Endothelial cell (in vitro differentiated cells): Measurements from ENCODE around the gene PSMB7. TPM values are rescaled to one million over a fixed set of nuclear protein-coding genes. Genes with fewer than 3 reads are reported as not detected.

Experiments
- DNase-seq: peaks from one replicate; pipeline ENCODE4 v3.0.0; 2021; ENCODE audit warnings: low spot score
- H3K27ac Mint-ChIP-seq: one replicate; pipeline ENCODE4 v1.8.0; 2021; ENCODE audit warnings: mixed read lengths, inconsistent platforms; ENCODE audit not compliant: unreplicated experiment
- H3K27me3 Mint-ChIP-seq: one replicate; pipeline ENCODE4 v1.8.0; 2021; ENCODE audit warnings: mild to moderate bottlenecking, moderate library complexity, mixed read lengths, inconsistent platforms; ENCODE audit not compliant: unreplicated experiment
- H3K36me3 Mint-ChIP-seq: one replicate; pipeline ENCODE4 v1.8.0; 2021; ENCODE audit warnings: mild to moderate bottlenecking, low read depth, mixed read lengths, inconsistent platforms; ENCODE audit not compliant: unreplicated experiment
- H3K4me1 Mint-ChIP-seq: one replicate; pipeline ENCODE4 v1.8.0; 2021; ENCODE audit warnings: mild to moderate bottlenecking, mixed read lengths, inconsistent platforms; ENCODE audit not compliant: unreplicated experiment
- H3K4me3 Mint-ChIP-seq: one replicate; pipeline ENCODE4 v1.8.0; 2021; ENCODE audit warnings: mild to moderate bottlenecking, mixed read lengths, inconsistent platforms; ENCODE audit not compliant: unreplicated experiment
- H3K9me3 Mint-ChIP-seq: one replicate; pipeline ENCODE4 v1.8.0; 2021; ENCODE audit warnings: mixed read lengths, inconsistent platforms; ENCODE audit not compliant: unreplicated experiment
- total RNA-seq: library from RNA; stranded (reverse); fragmentation: NEBNext Ultra II Directional; extraction: Animal tissue kit (Norgen Biotek cat#: 25700); gene quantifications from one replicate; pipeline ENCODE4 v1.2.1, GENCODE V29; 2021; ENCODE audit not compliant: unreplicated experiment
- TF ChIP-seq, protein P1 (sequence below): fragments of 200-600 bp; sonication (generic); IDR thresholded peaks from one replicate; pipeline ENCODE4 v1.5.0; 2021; ENCODE audit warnings: antibody characterized with exemption; ENCODE audit not compliant: unreplicated experiment

PSMB7 gene
- total RNA-seq, 1 donor from 2014 or later, result 180 TPM

DNA sequence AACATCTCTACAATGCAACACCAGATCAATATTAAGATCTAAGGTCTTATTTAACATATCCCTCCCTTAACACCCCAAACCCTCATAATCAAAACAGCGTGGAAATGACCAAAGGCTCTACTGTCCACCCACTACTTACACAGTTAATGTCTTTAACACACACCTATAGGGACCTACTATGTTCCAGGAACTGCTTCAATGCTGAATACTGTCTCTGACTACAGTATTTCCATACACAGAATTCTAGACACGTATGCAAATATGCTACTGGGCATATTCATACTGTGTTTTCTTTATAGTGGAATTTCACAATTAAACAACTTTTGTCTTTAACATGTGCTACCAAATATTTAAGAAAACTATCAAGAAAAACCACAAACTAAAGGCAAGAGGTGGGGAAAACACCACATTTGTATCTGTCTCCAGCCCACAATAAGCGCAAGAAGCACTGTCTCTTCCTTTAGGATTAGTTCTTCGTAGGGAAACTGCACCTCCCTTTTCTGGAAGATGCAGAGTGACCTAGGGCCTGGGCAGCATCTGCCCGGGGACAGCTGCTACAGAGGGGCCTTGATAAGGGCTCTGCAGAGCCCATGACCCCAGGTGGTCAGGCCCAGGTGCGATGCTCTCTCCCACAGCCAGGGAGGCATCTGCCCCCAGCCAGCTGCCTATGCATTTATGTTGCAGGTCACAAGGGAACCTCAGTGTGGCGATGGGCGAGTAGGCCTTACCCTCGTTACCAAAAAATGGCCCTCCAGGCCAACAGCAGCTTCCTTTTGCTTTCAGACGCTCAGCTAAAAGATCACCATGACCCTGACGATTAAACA is 55.2 kb downstream of the PSMB7 start:
- Mint-ChIP-seq H3K4me1 (peaks cover 4% of the 10 kb centered on the region), H3K27me3 (peaks cover 7% of the 10 kb centered on the region), H3K27ac (no peak overlapping the region), H3K36me3 (peaks cover 11% of the 10 kb centered on the region), H3K9me3 (no peaks in the 10 kb centered on the region), H3K4me3 (peak overlapping the region; percentile 34)
- TF ChIP-seq, protein P1, sequence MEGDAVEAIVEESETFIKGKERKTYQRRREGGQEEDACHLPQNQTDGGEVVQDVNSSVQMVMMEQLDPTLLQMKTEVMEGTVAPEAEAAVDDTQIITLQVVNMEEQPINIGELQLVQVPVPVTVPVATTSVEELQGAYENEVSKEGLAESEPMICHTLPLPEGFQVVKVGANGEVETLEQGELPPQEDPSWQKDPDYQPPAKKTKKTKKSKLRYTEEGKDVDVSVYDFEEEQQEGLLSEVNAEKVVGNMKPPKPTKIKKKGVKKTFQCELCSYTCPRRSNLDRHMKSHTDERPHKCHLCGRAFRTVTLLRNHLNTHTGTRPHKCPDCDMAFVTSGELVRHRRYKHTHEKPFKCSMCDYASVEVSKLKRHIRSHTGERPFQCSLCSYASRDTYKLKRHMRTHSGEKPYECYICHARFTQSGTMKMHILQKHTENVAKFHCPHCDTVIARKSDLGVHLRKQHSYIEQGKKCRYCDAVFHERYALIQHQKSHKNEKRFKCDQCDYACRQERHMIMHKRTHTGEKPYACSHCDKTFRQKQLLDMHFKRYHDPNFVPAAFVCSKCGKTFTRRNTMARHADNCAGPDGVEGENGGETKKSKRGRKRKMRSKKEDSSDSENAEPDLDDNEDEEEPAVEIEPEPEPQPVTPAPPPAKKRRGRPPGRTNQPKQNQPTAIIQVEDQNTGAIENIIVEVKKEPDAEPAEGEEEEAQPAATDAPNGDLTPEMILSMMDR, result no peak
- no peak for DNase-seq

GRCh38 chr9:124359426-124359825 is 55.8 kb downstream of the PSMB7 start:
- H3K36me3 Mint-ChIP-seq, result peaks cover 11% of the 10 kb centered on the region
- peaks cover 4% of the 10 kb centered on the region for H3K4me1 Mint-ChIP-seq
- DNase-seq, result no peak
- no peak overlapping the region for H3K27ac Mint-ChIP-seq
- H3K9me3 Mint-ChIP-seq, result no peaks in the 10 kb centered on the region
- peak overlapping the region; percentile 34 for H3K4me3 Mint-ChIP-seq
- TF ChIP-seq, protein P1, result no peak
- peaks cover 6% of the 10 kb centered on the region for H3K27me3 Mint-ChIP-seq

DNA sequence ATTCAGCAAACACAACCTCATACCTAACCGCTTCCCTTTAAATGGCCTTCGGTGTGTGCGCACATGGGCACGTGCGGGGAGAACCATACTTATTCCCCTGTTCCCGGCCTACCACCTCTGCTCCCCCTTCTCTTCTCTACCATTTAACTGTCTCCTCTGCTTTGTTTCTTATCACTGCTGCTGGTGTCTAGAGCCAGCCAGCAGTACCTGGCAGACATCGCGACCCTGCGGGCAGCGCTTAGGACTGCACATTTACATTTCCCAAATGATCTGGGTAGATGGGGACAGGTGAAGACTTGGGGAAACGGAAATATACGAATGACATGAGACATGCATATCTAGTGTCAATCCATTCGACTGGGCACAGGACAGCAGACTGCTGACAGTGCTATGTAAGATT is 56.6 kb downstream of the PSMB7 start:
- Mint-ChIP-seq H3K4me3 (no peak overlapping the region), H3K27me3 (peaks cover 6% of the 10 kb centered on the region), H3K4me1 (peaks cover 2% of the 10 kb centered on the region), H3K36me3 (peaks cover 17% of the 10 kb centered on the region), H3K9me3 (no peaks in the 10 kb centered on the region), H3K27ac (no peak overlapping the region)
- TF ChIP-seq, protein P1, result no peak
- no peak for DNase-seq

- H3K9me3 Mint-ChIP-seq, result no peaks in the 10 kb centered on the region
- DNase-seq, result no peak
- peaks cover 11% of the 10 kb centered on the region for H3K27me3 Mint-ChIP-seq
- H3K36me3 Mint-ChIP-seq, result peaks cover 21% of the 10 kb centered on the region
- peaks cover 2% of the 10 kb centered on the region for H3K4me1 Mint-ChIP-seq
- no peak overlapping the region for H3K27ac Mint-ChIP-seq
- H3K4me3 Mint-ChIP-seq, result no peak overlapping the region
- TF ChIP-seq, protein P1, result no peak
Observed at GRCh38 chr9:124357721-124358361, 57.4 kb downstream of the PSMB7 start.

- DNase-seq, result no peak
- peaks cover 11% of the 10 kb centered on the region for H3K27me3 Mint-ChIP-seq
- H3K9me3 Mint-ChIP-seq, result no peaks in the 10 kb centered on the region
- TF ChIP-seq, protein P1, result no peak
- H3K4me1 Mint-ChIP-seq, result peaks cover 2% of the 10 kb centered on the region
- H3K4me3 Mint-ChIP-seq, result no peak overlapping the region
- peak overlapping the region; percentile 25 for H3K27ac Mint-ChIP-seq
- H3K36me3 Mint-ChIP-seq, result peaks cover 30% of the 10 kb centered on the region
Observed at GRCh38 chr9:124356745-124357390, 58.4 kb downstream of the PSMB7 start.
